ENCODE data around the gene PFKP.
"Not testable (repeated sequence)": the region's sequence is repeated elsewhere in the genome, so short reads cannot be mapped to it uniquely, and the experiment has no call there.

The PFKP gene

DNA sequence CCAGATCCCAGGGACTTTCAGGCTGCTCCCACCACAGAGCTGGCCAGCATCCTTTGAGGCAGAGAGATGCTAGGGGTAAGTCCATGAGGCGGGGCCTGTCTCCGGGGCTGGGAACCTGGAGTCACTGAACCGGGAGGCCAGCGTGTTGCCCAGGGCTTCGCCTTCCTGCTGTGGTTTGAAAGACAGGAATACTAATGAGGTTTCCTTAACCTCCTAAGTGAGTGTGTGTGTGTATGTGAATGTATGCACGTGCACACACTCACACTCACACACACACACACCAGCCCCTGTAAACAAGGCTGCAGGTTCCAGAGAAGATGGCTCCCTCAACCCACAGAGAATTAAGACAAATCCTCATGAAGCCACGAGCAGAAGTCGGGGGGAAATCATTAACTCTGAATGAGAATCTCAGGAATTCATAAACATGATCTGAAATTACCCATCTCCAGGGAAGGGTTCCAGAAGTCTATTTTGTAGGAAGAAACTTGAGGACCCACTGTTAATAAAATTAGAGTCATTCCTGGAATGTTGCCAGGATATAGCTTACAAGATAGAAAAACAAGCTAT, 20.3 kb upstream of the PFKP start:
- no peak for DNase-seq (ENCODE audit: low read depth in 2 of 2)

DNA sequence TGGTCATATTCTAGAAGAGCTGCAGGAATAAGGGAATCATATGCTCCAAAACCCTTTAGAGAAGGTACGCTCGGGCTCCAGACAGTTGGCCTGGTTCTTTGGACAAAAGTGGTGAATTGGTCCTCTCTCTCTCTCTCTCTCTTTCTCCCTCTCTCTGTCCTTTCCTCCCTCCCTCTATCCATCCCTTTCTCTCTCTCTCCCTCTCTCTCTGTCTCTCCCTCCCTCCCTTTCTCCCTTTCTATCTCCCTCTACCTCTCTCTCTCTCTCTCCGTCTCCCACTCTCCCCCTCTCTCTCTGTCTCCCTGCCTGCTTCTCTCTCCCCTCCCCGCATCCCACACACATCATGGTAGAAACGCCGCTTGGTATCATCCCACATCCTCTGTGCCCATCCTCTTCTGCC, 19.8 kb upstream of the PFKP start:
- DNase-seq (ENCODE audit: low read depth in 2 of 2), result no peak

DNA sequence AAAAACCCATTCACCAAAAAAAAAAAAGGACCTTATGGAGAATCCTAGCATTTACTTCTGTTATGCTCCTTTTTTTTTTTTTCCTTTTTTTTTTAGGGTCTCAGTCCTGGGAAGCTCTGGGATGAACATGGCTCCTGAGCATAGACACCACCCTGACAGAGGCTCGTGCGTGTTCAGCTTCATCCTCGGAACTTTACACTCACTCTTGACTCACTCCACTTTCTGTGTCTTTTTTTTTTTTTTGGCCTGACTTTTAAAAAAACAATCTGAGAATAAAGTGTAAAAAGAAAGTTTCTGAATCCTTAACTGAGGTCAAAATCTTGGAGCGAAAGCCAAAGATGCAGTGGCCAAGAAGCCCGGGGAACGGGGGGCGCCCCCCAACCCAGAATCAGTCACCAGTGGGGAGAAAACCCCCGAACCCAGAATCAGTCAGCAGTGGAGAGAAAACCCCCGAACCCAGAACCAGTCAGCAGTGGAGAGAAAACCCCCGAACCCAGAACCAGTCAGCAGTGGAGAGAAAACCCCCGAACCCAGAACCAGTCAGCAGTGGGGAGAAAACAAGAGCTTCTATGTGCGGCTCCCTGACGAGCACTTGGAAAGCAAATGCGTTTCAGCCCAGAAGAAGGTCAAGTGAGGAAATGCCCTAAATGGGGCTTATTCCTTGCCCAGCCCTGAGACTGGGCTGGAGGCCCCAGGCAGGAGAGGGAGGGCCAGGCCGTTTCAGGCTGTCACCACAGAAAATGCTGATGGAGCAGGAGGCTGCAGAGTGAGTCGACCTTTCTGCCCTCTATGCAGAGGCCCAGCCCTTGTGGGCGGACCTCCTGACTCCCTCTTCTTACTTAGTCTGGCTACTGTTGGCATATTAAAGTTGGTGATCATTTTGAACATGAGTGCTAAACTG, 19.0 kb upstream of the PFKP start:
- no peak for DNase-seq (ENCODE audit: low read depth in 2 of 2)

DNA sequence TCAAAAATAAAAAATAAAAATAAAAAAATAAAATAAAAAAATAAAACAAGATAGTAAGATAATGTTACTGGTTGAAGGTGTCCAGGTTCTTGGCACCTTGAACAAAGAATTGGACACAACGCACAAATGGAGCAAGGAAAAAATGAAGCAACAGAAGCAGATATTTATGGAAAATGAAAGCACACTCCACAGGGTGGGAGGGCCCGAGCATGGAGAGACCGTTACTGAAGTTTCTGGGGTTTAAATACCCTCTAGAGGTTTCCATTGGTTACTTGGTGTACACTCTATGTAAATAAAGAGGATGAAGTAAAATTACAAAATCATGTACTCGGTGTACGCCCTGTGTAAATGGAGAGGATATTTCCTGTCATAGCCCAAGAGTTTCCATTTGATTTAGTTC, 15.7 kb upstream of the PFKP start:
- DNase-seq (ENCODE audit: low read depth in 2 of 2), result no peak

- DNase-seq (ENCODE audit: low read depth in 2 of 2), result no peak
These were observed 14.2 kb upstream of the PFKP start for GRCh38 chr10:3053155-3053554.

DNA sequence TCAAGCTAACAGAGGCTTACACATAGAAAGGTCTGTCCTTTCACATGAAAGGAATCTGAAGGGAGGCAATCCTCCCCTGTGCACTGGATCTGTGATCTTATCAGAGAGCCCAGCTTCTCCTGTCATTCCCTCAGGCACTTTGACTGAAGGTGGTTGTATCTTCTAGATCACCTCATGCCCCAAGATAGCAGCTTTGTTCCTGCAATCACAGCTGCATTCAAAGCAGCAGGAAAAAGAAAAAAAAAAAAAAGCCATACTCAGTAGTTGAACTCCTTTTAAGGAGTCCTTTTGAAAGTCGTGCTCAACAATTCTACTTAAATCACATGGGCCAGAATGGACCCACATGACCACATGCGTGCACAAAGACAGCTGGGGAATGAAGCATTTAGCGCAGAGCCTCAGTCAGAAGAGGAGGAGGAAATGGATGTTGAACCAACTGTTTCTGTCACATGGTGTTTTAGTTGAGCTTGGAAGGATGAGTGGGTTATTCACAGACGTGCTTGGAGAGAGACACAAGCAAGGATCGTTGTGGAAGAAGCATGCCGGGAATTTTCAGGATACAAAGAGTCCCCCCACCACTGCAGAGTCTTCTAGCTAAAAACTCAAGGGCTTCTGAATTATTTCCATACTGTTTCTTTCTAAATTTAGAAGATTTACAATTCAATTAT, 13.0 kb upstream of the PFKP start:
- no peak for DNase-seq (ENCODE audit: low read depth in 2 of 2)

DNA sequence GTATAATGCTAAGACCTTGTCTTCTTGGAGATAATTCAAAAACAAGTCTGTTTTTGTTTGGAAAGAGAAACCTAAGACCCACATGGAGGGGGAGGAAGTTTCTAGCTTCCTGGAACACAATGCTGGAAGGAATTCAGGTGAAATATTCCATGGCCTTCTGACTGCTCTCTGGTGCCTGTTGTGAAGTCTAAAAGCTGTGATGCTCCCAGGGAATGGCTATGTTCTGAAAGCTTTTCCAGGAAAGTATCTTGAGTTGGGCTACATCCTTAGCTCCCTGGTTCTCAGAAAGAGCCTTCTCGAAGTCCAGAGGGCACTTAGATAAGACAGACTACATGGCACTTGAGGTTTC, 12.5 kb upstream of the PFKP start:
- DNase-seq (ENCODE audit: low read depth in 2 of 2), result no peak

DNA sequence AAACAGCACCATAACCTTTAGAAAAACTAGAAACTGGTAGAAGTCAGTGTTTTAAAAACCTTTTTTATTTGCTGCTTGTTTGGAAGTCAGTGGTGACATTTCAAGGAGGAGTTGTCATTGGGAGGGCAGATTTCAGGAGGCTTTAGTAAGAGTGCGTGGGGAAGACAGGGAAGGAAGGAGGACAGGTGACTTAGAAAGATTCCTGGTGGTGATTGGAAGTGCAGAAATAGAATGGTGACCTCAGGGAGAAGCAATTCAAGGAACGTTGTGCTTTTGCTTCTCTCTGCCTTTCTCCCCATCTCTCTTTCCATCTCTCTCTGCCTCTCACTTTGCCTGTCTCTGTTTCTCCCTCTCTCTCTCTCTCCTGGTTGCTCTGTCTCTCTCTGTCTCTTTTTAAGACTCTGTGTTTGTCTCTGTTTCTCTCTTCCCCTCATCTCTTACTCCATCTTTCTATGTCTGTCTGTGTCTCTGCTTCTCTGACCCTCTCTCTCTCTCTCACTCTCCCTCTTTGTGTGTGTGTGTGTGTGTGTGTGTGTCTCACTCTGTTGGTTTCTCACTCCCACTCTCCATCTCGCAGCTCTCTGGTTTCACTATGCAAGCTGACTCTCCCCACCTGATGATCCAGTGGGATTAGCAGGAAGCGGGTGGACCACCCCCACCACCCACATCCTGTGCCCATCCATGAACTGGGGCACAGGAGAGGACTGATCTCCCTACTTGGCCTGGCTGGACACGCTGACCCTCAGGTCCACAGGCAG, 10.9 kb upstream of the PFKP start:
- no peak for DNase-seq (ENCODE audit: low read depth in 2 of 2)

DNA sequence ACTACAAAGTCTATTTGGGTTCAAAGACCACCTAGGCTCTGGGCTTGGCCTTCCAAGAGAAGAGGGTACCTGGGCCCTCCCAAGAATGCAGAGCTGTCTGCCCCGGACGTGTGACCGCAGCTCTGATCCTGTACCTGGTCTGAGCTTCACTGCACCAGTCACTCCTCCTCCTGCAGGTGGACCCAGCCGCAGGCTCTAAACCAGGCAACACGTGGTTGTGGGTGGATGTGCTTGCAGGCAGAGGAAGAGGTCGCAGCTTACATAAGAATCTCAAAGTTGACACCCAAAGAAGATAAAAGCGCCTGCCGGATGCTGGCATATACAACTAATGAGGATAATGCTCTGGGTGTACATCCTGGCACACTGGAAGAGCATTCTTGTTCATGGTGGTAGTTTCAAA, 9.4 kb upstream of the PFKP start:
- no peak for DNase-seq (ENCODE audit: low read depth in 2 of 2)

DNA sequence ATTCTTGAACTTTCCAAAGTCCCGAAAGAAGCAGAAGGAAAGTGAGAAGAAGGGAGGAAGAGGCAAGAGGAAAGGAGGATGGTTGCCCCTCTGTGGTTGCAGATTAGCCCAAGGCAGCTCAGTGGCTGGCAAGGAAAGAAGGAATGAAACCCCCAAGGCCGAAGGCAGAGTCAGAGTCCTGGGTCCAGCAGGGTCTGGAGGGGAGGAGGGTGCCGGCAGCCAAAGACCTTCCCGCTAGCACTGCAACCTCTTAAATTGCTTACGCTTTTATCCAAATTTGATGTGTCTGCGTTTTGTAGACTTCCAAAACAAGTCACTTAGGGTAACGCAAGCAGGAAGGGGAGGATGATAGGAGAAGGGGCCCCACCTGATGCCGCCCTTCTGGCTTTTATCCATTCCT, 7.4 kb upstream of the PFKP start:
- no peak for DNase-seq (ENCODE audit: low read depth in 2 of 2)

GRCh38 chr10:3060481-3060889, 6.9 kb upstream of the PFKP start:
- DNase-seq (ENCODE audit: low read depth in 2 of 2), result no peak

- DNase-seq (ENCODE audit: low read depth in 2 of 2), result not testable (repeated sequence)
These were observed 5.9 kb upstream of the PFKP start for GRCh38 chr10:3061323-3061898.

DNA sequence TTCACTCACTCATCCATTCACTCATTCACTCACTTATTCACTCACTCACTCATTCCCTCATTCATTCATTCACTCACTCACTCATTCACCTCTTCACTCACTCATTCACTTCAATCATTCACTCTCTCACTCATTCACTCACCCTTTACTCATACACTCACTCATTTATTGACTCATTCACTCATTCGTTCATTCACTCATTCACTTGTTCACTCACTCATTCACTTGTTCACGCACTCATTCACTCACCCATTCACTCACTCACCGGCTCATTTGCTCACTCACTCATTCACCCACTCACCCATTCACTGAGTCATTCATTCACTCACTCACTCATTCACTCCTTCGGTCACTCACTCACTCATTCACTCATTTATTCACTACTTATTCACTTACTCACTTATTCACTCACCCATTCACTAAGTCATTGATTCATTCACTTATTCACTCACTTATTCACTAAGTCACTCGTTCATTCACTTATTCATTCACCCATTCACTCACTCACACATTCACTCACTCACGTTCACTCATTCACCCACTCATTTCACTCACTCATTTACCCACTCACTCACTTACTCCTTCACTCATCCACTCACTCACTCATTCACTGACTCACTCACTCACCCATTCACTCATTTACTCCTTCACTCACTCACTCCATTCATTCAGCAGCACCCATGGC, 4.7 kb upstream of the PFKP start:
- DNase-seq (ENCODE audit: low read depth in 2 of 2), result no peak

DNA sequence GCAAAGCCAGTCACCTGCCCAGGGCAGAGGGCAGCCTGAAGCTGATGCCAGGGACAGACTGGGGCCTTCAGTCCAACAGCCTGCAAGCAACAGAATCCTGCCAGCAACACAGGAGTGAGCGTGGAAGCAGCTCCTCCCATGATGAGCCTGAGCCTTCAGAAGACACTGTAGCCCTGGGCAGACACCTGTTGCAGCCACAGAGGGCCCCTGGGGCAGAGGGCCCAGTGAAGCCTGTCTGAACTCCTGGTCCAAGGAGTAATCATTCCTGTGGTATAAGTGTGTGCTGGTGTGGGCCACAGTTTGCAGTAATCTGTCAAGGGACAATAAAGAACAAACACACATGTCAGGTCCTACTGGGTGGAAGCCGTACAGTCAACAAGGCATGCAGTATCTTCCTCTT, 2.9 kb upstream of the PFKP start:
- no peak for DNase-seq (ENCODE audit: low read depth in 2 of 2)

DNA sequence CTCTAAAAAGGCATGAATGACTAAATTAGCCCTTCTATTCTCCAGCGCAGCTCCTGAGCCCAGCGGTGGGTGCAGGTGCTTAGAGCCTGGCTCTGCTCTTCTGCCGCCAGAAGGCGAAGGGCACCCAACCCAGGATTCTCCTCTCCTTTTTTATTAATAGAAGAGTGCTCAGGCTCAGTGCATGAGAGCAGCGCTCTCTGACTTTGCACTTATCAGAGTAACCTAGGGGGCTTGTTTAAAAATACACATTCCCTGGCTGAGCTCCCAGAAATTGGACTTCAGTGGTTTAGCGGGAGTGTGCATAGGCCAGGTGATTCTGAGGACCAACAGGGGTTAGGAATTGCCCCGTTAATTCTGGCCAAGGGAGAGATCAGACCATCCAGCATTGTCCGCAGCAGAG, 1.7 kb upstream of the PFKP start:
- no peak for DNase-seq (ENCODE audit: low read depth in 2 of 2)

DNA sequence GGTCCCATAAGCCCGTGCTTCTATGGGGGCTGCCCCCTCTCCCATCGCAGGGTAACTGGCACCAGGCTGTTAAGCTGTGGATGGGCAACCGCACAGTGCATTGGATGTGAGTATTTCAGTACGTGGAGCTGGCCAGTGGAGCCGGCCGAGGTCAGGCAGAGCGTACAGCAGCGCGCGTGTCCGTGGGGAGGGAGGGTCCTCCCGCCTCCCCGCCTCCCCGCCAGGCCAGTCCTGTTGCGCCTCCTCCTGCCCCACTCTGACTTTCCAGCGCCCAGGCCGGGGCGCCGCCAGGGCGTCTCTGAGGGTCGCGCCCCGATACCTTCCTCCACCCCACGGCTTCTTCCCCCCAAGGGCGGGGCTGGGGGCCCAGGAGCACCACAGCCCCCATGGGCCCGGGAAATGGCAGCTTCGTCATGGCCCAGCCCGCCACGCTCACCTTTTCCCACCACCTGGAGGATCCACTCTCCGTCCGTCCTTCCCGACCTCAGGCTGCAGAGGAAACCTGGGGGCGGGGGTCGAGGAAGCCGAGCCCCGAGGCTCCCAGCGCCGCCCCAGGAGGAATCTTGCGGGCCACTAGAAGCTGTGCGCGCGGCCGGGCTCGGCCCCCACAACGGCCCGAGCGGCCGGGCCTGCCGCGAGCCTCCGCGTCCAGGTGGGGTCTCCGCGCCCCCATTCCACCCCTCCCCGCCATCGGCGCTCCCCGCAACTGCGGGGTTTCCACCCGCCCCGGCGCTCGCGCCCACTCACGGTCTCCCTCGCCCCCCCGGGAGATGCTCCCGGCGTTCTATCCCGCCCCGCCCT, 831 bp upstream of the PFKP start:
- no peak for DNase-seq (ENCODE audit: low read depth in 2 of 2)

GRCh38 chr10:3067859-3068179, 471 bp downstream of the PFKP start:
- DNase-seq (ENCODE audit: low read depth in 2 of 2), result no peak

DNA sequence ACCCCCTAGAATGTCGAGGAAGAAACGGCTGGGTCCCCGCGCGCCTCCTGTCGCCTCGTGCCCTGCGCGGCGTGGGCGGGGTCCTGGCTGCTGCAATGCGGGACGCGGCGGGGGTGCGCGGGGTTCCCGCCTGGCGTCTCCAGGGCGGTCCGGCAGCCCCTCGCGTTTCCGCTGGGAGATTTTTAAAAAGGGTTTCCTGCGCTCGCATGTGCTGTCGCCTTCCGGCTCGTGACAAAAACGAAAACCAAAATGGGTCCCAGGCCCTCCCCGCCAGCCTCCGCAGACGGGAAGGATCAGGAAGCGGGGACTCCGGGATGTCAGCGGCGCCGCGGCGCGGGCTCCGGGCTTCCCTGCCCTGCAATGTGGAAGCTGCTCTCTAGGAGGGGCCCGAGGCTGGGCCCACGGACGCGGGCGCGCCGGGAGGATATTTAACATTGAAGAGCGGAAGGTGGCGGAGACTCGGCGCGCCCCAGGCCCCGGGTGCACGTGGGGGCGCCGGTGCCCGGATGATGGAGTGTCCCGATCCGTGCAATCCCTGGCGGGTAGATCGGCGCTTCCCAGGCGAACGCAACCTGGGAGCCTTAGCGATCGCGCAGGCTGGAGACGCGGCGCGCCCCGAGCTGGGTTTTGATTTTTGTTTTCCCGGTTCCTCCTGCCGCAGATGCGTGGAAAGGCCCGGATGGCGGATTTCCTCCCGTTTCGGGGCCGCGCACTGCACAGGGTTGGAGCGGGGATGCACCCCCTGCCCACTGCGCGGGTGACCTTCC, 1.0 kb downstream of the PFKP start:
- peak in 1 of 2 donors; percentile 36 for DNase-seq (ENCODE audit: low read depth in 2 of 2)

DNA sequence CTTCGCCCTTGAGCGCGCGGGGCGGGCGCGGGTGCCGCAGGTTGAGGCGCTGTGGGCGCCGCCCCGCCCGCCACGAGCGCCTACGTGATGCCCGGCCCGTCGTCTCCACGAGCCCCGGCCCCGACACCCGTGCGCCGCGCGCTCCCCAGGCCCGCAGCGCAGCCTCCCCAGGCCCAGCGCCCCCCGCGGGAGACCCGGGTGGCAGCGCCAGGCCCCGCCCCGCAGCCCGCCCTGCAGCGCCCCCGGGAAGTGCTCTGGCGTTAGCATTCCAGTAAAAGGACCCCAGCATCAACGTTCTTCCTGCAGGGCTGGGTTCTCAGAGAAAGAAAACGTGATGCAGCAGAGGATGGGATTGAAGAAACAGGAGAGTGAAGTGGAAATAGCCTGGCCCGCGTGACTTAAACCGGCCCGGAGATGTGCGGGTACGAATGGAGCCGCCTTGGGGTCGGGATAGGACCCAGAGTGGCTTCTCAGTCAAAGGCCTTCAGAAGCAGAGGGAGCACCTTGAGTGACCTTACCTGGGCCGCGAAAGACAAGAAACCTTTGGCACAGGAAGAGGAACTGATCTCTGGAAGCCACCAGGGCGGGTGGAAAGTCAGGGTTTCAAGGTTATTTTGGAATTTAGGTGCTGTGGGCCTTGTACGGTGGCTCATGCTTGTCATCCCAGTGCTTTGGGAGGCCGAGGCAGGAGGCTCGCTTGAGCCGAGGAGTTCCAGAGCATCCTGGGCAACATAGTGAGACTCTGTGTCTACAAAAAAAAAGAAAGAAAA, 1.8 kb downstream of the PFKP start:
- DNase-seq (ENCODE audit: low read depth in 2 of 2), result no peak

All from stimulated activated CD4-positive, alpha-beta T cell treated with anti-CD3 and anti-CD28 coated beads, Interleukin-1b, Interleukin-23, amount 100 ng/mL, for 1 hour (primary cell).